HG02571 (cell line): ENCODE data around the gene MAPK4.

ENCODE experiments used
- ATAC-seq: cut with Tn5 transposase; IDR thresholded peaks from one replicate; pipeline ENCODE4 v1.9.1; 2021; ENCODE audit warnings: mild to moderate bottlenecking, moderate library complexity; ENCODE audit not compliant: unreplicated experiment

MAPK4 gene

GRCh38 chr18:50716902-50717301, 157.0 kb downstream of the MAPK4 start:
- no peak for ATAC-seq

DNA sequence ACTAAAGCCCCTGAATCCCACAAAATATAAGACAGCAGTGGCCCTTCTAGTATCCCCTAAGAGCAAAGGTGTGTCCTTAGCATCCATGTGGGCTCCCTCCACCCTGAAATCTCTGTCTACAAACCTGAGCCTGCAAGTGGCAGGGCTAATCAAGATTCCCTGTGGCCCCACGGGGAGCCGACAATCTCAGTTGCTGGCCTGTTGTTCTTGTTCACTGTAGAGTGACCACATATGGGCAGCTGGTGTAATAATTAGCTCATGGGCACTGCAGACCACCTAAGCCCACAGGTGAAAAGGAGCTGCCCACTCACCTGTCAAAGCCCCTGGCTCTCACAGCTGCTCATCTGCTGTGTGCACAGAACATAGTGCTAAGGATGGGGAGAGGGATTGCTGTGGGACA, 157.7 kb downstream of the MAPK4 start:
- ATAC-seq: no peak

- no peak for ATAC-seq
Observed at GRCh38 chr18:50719471-50720324, 159.8 kb downstream of the MAPK4 start.

- no peak for ATAC-seq
Observed at GRCh38 chr18:50720325-50720674, 160.4 kb downstream of the MAPK4 start.

- ATAC-seq: no peak
Observed at GRCh38 chr18:50721006-50721405, 161.1 kb downstream of the MAPK4 start.

GRCh38 chr18:50721451-50722120, 161.7 kb downstream of the MAPK4 start:
- ATAC-seq: no peak

GRCh38 chr18:50722311-50722710, 162.4 kb downstream of the MAPK4 start:
- ATAC-seq: no peak

DNA sequence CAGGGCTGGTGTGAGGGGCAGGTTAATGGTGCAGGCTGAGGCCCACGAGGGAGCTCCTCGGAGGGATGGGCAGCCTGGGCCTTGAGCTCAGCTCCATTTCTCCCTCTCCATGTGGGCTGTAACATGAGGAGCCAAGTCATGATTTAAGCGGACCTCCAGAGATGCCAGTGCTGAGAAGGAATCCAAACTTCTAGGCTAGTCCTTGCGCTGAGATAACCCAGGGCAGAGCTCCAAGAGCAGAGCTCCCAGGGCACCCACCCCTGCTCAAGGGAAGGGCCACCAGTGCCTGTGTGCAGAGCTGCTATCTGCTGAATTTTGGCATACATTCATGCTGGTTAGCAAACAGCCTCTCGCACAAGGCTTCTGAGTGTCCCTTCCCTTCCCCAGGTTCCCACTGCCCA, 164.9 kb downstream of the MAPK4 start:
- no peak for ATAC-seq

DNA sequence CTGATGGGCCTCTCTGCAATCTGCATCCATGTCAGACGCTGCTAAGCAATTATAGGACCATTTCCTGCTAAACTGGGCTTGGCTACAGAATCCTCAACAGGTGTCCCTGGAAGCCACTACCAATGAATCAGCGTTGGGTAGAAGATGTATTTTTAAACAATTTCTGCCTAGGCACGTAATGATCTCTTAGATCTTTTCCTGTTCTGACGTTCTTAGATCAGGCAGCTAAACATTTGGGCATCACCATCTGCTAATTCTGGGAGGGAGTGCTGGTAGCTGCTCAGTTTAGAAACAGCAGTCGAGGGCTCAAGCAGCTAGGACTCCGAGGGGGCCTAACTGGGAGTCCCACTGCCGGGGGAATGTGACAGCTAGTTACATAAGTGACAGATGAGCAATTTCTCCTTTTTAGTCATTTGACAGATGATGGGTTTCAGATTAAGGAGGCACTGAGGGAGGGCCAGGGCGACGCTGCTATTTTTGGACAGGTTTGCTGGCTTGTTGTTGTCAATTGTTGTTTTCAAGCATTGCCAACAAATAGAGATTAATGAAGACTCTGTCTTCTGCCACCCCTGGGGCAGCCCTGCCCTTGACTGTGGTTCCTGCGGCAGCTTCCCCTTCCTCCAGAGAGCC, 167.2 kb downstream of the MAPK4 start:
- ATAC-seq: peak; percentile 89

DNA sequence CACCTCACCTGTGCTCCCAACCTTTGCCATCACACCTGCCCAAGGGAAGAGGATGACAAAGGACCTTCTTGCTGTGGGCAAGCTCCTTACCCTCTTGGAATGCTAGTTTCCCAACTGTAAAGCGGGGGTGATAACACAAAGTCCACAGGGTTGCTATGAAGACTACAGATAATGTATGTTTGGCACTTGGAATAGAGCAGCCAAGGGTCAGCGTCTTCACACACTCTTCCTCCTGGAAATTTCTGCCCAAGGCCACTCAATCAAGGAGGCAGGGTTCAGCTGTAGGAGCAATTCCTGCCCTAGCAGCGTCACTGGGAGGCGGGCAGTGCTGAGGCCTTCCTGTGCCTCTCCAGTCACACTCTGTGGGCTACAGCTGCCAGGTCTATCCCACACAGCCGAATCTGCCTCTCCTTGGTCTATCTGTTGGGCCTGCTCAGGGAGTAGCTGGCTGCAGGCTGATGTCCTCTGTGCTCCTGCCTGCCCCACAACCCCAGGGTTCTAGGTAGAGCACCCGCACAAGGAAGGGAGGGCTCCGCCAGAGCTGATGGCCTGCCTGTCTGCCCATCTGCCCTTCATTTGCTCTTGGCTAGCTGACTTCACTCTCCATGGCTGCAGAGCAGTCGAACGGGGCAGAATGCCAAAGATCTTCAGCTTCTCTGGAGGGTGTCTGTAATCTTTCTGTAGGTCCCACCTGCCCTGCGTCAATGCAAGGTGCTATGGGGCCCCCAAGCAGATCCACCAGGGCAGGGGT, 168.0 kb downstream of the MAPK4 start:
- ATAC-seq: no peak

GRCh38 chr18:50729376-50729775, 169.5 kb downstream of the MAPK4 start:
- ATAC-seq: no peak

- no peak for ATAC-seq
Observed at GRCh38 chr18:50729986-50730385, 170.1 kb downstream of the MAPK4 start.

GRCh38 chr18:50734342-50734741, 174.5 kb downstream of the MAPK4 start:
- no peak for ATAC-seq

DNA sequence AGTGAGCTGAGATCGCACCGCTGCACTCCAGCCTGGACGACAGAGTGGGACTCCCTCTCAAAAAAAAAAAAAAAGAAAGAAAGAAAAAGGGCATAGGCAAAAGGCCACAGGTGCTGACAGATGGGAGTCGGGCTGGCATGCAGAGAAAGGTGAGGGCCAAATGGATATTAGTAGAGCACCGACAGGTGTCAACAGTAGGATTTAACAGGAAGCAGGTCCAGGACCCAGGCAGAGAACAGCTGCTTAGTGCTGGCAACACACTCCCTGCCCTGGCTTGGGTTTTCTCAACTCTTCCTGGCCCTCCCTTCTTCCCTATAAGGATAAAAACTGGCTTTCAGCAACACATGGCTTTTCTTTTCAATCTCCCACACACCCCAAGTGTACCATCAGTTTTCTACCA, 175.0 kb downstream of the MAPK4 start:
- ATAC-seq: no peak

DNA sequence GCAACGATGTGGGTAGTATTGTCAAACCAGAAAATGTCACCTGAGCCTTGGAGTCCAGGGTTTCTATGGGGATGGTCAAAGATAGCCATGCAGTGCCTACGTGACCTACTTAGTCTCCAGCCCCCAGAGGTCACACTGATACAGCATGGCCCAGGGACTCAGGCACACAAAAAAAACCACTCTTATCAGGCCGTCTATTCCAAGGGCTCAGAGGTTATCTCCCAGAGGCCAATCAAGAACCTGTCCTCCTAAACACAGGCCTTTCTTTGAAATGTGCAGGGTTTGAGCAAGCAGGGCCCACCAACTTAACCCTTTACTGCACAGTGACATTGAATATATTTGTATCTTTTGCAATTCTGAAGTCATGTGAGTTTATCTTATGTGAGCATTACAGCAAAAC, 177.2 kb downstream of the MAPK4 start:
- ATAC-seq: no peak

DNA sequence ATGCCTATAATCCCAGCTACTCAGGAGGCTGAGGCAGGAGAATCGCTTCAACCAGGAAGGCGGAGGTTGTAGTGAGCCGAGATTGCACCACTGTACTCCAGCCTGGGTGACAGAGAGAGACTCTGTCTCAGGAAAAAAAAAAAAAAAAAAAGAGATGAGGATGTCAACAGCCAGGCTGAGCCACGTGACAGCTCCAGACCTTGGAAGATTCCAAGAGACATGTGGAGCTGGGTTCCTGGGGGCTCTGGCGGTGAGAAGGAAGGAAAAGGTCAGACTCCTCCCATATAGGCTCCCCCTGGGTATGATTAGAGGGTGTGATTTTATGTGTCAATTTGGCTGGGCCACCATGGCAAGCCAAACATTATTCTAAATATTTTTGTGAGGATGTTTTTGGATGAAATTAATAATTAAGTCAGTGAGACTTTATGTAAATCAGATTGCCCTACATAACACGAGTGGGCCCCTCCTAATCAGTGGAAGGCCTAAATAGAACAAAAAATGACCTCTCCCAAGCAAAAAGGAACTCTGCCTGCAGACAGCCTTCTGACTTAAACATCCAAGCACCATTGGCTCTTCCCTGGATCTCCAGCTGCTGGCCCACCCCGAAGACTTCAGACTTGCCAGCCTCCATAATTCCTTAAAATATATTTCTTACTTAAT, 178.3 kb downstream of the MAPK4 start:
- no peak for ATAC-seq

GRCh38 chr18:50742952-50743351, 183.1 kb downstream of the MAPK4 start:
- no peak for ATAC-seq

DNA sequence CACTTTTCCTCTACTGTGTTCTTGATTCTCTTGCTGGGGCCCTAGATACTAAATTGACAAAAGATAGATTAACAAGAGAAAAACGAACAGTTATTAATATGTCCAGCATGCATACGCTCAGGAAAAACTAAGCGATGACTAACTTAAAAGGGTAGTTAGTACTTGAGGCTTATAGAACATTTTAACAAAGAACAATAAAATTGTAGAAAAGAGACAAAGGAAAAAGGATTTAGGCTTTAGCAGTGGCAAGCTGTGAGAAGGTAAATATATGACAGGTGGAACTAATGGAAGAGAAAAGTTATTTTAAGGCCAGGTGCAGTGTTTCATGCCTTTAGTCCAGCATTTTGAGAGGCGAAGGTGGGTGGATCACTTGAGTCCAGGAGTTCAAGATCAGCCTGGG, 184.4 kb downstream of the MAPK4 start:
- ATAC-seq: no peak

- ATAC-seq: no peak
Observed at GRCh38 chr18:50745945-50746344, 186.1 kb downstream of the MAPK4 start.

DNA sequence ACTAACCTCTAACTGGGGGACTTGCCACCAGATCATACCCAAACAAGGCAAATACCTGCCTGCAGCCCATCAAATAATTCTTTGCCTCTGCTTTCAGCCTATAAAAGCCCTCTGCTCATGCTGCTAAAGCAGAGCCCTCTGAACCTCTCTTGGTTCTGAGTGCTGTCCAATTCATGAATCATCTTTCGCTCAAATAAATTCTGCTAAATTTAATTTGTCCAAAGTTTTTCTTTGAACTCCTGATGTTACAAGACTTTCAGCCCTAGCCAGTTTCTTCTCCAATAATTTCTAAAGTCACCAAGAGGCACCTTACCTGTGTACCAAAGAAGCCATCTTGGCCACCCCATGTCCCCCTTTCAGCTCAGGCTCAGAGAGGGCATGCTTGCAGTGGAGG, 188.0 kb downstream of the MAPK4 start:
- ATAC-seq: no peak
